HG03575 (cell line): Measurements from ENCODE around the gene PON2.

Experiments
- ATAC-seq: cut with Tn5 transposase; IDR thresholded peaks from one replicate; pipeline ENCODE4 v1.9.1; 2021; ENCODE audit not compliant: unreplicated experiment, insufficient number of reproducible peaks, low FRiP score; ENCODE audit errors: extremely low read depth

The PON2 gene

DNA sequence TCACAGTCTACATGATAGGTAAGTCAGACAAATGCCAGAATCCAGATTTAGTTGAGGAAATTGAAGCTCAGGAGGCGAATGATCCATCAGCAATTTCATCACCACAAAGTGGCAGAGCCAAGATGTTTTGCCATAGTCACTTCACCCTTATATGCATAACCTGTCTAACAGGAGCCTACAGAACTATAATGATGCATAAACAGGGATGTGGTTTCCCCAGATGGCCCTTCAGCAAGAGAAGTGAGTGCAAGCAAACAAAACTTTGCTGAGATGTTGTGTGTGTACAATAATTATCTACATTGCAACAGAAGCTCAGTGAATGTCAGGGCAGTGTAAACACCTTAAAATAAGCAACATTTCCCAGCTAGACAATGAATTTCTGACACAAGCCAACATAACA, 67.2 kb downstream of the PON2 start:
- ATAC-seq = no peak

DNA sequence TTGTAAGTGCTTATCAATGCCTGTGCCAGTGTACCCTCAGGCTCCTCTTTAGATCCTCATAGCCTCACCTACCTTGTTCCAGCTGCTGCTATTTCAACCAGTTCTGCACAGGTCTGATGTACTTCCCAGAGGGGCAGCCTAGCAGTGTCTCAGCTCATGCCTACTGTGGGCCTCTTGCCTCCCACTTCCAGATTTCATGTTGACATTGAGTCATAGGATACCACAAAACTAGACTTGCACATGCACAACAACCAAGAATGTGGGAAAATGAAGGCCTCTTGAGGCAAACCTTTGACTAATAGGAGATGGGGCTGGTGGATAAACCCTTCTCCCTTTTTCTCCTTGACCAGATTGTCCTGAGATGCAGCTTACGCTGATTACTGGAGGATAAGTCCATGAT, 69.7 kb downstream of the PON2 start:
- no peak for ATAC-seq

DNA sequence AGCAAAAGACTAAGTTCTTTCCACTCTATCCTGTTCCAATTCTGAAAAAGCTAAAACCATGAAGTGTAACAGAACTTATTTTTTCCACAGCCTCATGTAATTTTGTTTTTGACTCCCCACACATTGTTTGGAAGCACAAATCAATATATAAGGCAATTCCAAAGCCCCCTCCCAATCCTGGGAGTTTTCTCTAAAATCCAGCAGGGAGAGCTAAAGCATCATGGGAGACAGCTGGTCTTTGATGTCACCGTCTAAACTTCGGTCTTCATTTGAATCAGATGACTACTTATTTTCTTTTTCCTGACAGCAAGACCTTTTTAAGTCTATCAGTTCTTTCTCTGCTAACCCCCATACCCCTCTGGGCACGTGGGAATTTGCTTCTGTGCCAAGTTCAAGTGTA, 77.2 kb downstream of the PON2 start:
- no peak for ATAC-seq
